Panc1 (cell line): ENCODE measurements around the gene PKD1L1. TPM values are rescaled to one million over a fixed set of nuclear protein-coding genes. Genes with fewer than 3 reads are reported as not detected.

Experiments used
- ATAC-seq: fragments of 200-7000 bp; cut with Tn5 transposase; 2 replicates; pipeline ENCODE4 v1.9.1; 2020; ENCODE audit warnings: mild to moderate bottlenecking, moderate library complexity
- BruUV-seq: library from RNA; stranded (reverse); fragments of 400-500 nt; replicated peaks from 2 replicates; lab custom pipeline; 2021; lab: Mats Ljungman, UMichigan
- CTCF ChIA-PET: fragments of 300-600 bp; sonication (Branson Sonifier 250); formaldehyde crosslinking; loops from one replicate; lab custom pipeline; 2022; ENCODE audit warnings: antibody characterized with exemption; lab: Charles Lee
- POLR2A ChIA-PET: fragments of 300-600 bp; sonication (Branson Sonifier 250); formaldehyde crosslinking; loops from one replicate; lab custom pipeline; 2022; ENCODE audit warnings: antibody characterized with exemption; lab: Charles Lee
- DNase-seq: peaks from one replicate; pipeline ENCODE4 v3.0.0-alpha.2; 2010; ENCODE audit warnings: low read depth, low spot score
- H3K27ac ChIP-seq: 2 replicates; pipeline ENCODE4 v1.5.1; 2011; ENCODE audit warnings: mild to moderate bottlenecking, low read length, inconsistent platforms
- H3K27me3 ChIP-seq: fragments of 200-500 bp; sonication (Bioruptor generic); 2 replicates; pipeline ENCODE4 v1.6.0; 2014; ENCODE audit warnings: low read length, inconsistent platforms; ENCODE audit not compliant: control insufficient read depth, insufficient read depth
- H3K36me3 ChIP-seq: fragments of 200-500 bp; sonication (Bioruptor generic); 2 replicates; pipeline ENCODE4 v1.5.1; 2014; ENCODE audit warnings: inconsistent platforms, mild to moderate bottlenecking, low read length, moderate library complexity; ENCODE audit not compliant: control insufficient read depth, insufficient read depth
- H3K4me1 ChIP-seq: 2 replicates; pipeline ENCODE4 v1.5.1; 2011; ENCODE audit warnings: inconsistent platforms, mild to moderate bottlenecking, low read length, moderate library complexity; ENCODE audit not compliant: control insufficient read depth, insufficient read depth
- H3K4me3 ChIP-seq, 2 experiments: 2 replicates each; pipeline ENCODE4 v1.5.1; 2011 to 2012; ENCODE audit warnings: low read depth in 2 of 2, low read length in 2 of 2, mild to moderate bottlenecking in 2 of 2, inconsistent platforms in 1 of 2, moderate library complexity in 1 of 2
- H3K9me3 ChIP-seq: fragments of 200-500 bp; sonication (Bioruptor generic); 2 replicates; pipeline ENCODE4 v1.5.1; 2014; ENCODE audit warnings: low read depth, mild to moderate bottlenecking, inconsistent platforms, low read length, moderate library complexity; ENCODE audit not compliant: control insufficient read depth, insufficient read depth
- CTCF ChIP-seq: fragments of 450-650 bp; IDR thresholded peaks from 2 replicates; pipeline ENCODE4 v1.5.1; 2017; ENCODE audit warnings: mild to moderate bottlenecking
- POLR2AphosphoS5 ChIP-seq: IDR thresholded peaks from 2 replicates; pipeline ENCODE4 v1.6.1; 2012; ENCODE audit warnings: mild to moderate bottlenecking, low read depth, low read length, moderate library complexity
- REST ChIP-seq, 2 experiments: IDR thresholded peaks; 2 replicates each; pipeline ENCODE4 v1.6.1; 2011 to 2012; ENCODE audit warnings: low read depth in 2 of 2, control low read depth in 1 of 2, low read length in 1 of 2, mild to moderate bottlenecking in 1 of 2, moderate library complexity in 1 of 2; ENCODE audit not compliant: insufficient read depth in 1 of 2
- SIN3A ChIP-seq: IDR thresholded peaks from 2 replicates; pipeline ENCODE4 v1.6.1; 2012; ENCODE audit warnings: low read depth, mild to moderate bottlenecking, low read length, moderate library complexity, borderline replicate concordance; ENCODE audit not compliant: insufficient read depth
- TCF7L2 ChIP-seq: IDR thresholded peaks from 2 replicates; pipeline ENCODE4 v1.6.1; 2011; ENCODE audit warnings: mild to moderate bottlenecking, low read depth, low read length, inconsistent platforms
- in situ Hi-C: cut with HindIII; loops from 2 replicates; pipeline ENCODE4 v1.10.0; 2016; ENCODE audit warnings: low sequenced_read_pairs, low pct_unique_long_range_greater_than_20kb
- intact Hi-C: fragments of 100-400 bp; cut with micrococcal nuclease; formaldehyde crosslinking; loops from one replicate; pipeline ENCODE4 v1.10.0; 2022; ENCODE audit not compliant: unreplicated experiment
- total RNA-seq: library from RNA; stranded (reverse); gene quantifications from one replicate; pipeline ENCODE4 v1.2.1, GENCODE V29; 2021; ENCODE audit not compliant: unreplicated experiment

PKD1L1 gene
- total RNA-seq, 1 experiment from 2014 or later: 2.2 TPM

- intact Hi-C loops (no loop called here), in situ Hi-C loops (no loop called here)
- ChIA-PET CTCF (no interaction called here), POLR2A (interaction anchor here (0.6 kb wide), 1 partner anchor 308 kb away, joined by 7 read pairs; no protein-coding TSS in a partner anchor)
- BruUV-seq: no TSS peak
- Histone ChIP-seq H3K27me3 (no peaks in the 10 kb centered on the region), H3K27ac (peak overlapping the region; percentile 64), H3K9me3 (no peaks in the 10 kb centered on the region), H3K4me3 (no peak overlapping the region), H3K4me1 (peaks cover 26% of the 10 kb centered on the region), H3K36me3 (no peaks in the 10 kb centered on the region)
- TF ChIP-seq CTCF: no peak
- no peak for TF ChIP-seq REST (IDR thresholded peaks at IDR 0.05; ENCODE audit: insufficient read depth in 1 of 2, low read depth in 2 of 2, low read length in 1 of 2)
- TF ChIP-seq SIN3A: no peak
- TF ChIP-seq POLR2AphosphoS5: no peak
- no peak; the same call in 1 of the 2 replicates for ATAC-seq
- DNase-seq: no peak
Measured at GRCh38 chr7:47738563-47739166, 209.6 kb downstream of the PKD1L1 start.

GRCh38 chr7:47737601-47738000, 210.7 kb downstream of the PKD1L1 start:
- TF ChIP-seq REST (IDR thresholded peaks at IDR 0.05; ENCODE audit: insufficient read depth in 1 of 2, low read depth in 2 of 2, low read length in 1 of 2) (no peak), SIN3A (no peak), POLR2AphosphoS5 (no peak), TCF7L2 (no peak), CTCF (no peak)
- H3K4me1 ChIP-seq: peaks cover 25% of the 10 kb centered on the region
- no TSS peak for BruUV-seq
- no peaks in the 10 kb centered on the region for H3K36me3 ChIP-seq
- no peaks in the 10 kb centered on the region for H3K9me3 ChIP-seq
- no peaks in the 10 kb centered on the region for H3K27me3 ChIP-seq
- intact Hi-C loops: no loop called here
- ChIA-PET POLR2A (no interaction called here), CTCF (no interaction called here)
- no peak for DNase-seq
- no peak for ATAC-seq
- H3K27ac ChIP-seq: peak overlapping the region; percentile 64
- no peak overlapping the region for H3K4me3 ChIP-seq
- in situ Hi-C loops: no loop called here
